ENCODE results near the gene FURIN.
"Not testable (repeated sequence)": the region's sequence is repeated elsewhere in the genome, so short reads cannot be mapped to it uniquely, and the experiment has no call there.

Gene FURIN

GRCh38 chr15:90905306-90906180 is 37.2 kb downstream of the FURIN start:
- DNase-seq (ENCODE audit: insufficient read length, low spot score) (no peak), FAIRE-seq (no peak)
- TF ChIP-seq CTCF (IDR thresholded peaks at IDR 0.05; ENCODE audit: insufficient read depth, missing control alignments): no peak

GRCh38 chr15:90906181-90906849 is 37.9 kb downstream of the FURIN start:
- no peak for FAIRE-seq
- DNase-seq (ENCODE audit: insufficient read length, low spot score): no peak
- no peak for TF ChIP-seq CTCF (IDR thresholded peaks at IDR 0.05; ENCODE audit: insufficient read depth, missing control alignments)

- FAIRE-seq: no peak
- no peak for TF ChIP-seq CTCF (IDR thresholded peaks at IDR 0.05; ENCODE audit: insufficient read depth, missing control alignments)
- no peak for DNase-seq (ENCODE audit: insufficient read length, low spot score)
Observed at GRCh38 chr15:90907051-90907660, 38.8 kb downstream of the FURIN start.

- no peak for FAIRE-seq
Observed at GRCh38 chr15:90907838-90908507, 39.6 kb downstream of the FURIN start.

GRCh38 chr15:90909449-90909848 is 41.1 kb downstream of the FURIN start:
- not testable (repeated sequence) for FAIRE-seq

More at GRCh38 chr15:90907838-90908507, 39.6 kb downstream of the FURIN start:
- TF ChIP-seq CTCF (IDR thresholded peaks at IDR 0.05; ENCODE audit: insufficient read depth, missing control alignments): no peak
- DNase-seq (ENCODE audit: insufficient read length, low spot score): no peak

GRCh38 chr15:90909976-90910375 is 41.6 kb downstream of the FURIN start:
- TF ChIP-seq CTCF (IDR thresholded peaks at IDR 0.05; ENCODE audit: insufficient read depth, missing control alignments): no peak
- no peak for FAIRE-seq
- DNase-seq (ENCODE audit: insufficient read length, low spot score): no peak

More at GRCh38 chr15:90909449-90909848, 41.1 kb downstream of the FURIN start:
- not testable (repeated sequence) for DNase-seq (ENCODE audit: insufficient read length, low spot score)

All from D721Med (cell line).